ENCODE measurements around the gene EEFSEC. TPM values are rescaled to one million over a fixed set of nuclear protein-coding genes. Genes with fewer than 3 reads are reported as not detected.

EEFSEC gene
- total RNA-seq, 2 experiments from 2014 or later: 17.7 to 25.3 TPM

DNA sequence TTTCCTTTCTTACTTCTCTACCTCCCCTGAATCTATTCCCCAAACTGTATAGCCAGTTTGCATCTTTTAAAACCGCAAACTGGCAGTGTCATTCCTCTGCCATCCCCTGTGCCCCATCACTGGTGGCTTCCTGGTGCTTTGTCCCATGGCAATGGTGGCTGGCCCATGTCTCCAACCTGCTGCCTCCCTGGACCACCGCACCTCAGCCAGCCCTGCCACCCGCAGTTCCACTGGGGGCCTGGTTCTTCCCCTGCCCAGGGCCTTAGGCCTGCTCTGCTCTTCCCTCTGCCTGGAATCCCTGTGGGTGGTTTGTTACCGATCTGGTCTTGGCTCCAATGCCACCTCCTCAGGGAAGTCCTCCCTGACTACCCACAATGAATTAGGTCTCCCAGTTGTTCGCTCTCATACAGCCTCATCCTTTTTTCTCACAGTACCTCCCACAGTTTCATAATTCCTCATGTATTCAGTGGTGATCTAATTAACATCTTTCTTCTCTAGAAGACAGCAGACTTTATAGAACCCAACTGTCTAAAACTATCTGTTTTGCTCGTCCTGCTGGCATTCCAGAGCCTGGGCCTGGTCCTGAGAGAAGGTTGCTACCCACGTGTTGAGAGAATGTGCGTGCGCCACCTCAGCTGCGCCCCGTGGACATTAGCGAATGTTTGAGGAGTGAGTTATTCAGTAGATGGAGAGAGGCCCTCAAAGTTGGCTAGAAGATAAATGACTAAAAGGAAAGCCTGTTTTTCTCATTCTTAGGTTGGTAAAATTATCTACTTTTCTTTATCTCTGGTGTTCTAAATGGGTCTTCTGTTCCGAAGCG lies 183.3 kb downstream of the EEFSEC start:
- Histone ChIP-seq H3K9me3 (ENCODE audit: low read length) (no peaks in the 10 kb centered on the region), H3K4me3 (ENCODE audit: low read depth, low read length, poor library complexity, severe bottlenecking) (no peak overlapping the region), H3K4me1 (ENCODE audit: insufficient read depth, low read length, poor library complexity, severe bottlenecking) (no peaks in the 10 kb centered on the region), H3K27ac (ENCODE audit: low read depth, low read length, poor library complexity, severe bottlenecking) (no peak overlapping the region), H3K4me2 (ENCODE audit: low read length) (no peak overlapping the region), H3K79me2 (ENCODE audit: insufficient read depth, low read depth, low read length) (no peaks in the 10 kb centered on the region), H4K20me1 (ENCODE audit: insufficient read depth, low read length) (no peaks in the 10 kb centered on the region), H3K36me3 (ENCODE audit: insufficient read depth, low read length) (no peaks in the 10 kb centered on the region), H3K9me2 (ENCODE audit: insufficient read depth, low read length) (no peaks in the 10 kb centered on the region), H2AFZ (ENCODE audit: low read length) (no peak overlapping the region)
- intact Hi-C loops (cut with micrococcal nuclease; ENCODE audit: unreplicated experiment): no loop called here
- CTCF ChIA-PET (ENCODE audit: unreplicated experiment): no interaction called here
- no peak for TF ChIP-seq EZH2phosphoT487 (IDR thresholded peaks at IDR 0.05; ENCODE audit: borderline replicate concordance, low read depth, low read length)
- no peak for TF ChIP-seq CTCF (conservative IDR thresholded peaks at IDR 0.05; ENCODE audit: low read length)
- DNase-seq (ENCODE audit: low spot score): no peak
- POLR2A ChIA-PET: no interaction called here
- no TSS peak for BruUV-seq (replicated peaks)

- POLR2A ChIA-PET: no interaction called here
- no peak for DNase-seq (ENCODE audit: low spot score)
- H4K20me1 ChIP-seq (ENCODE audit: insufficient read depth, low read length): no peaks in the 10 kb centered on the region
- intact Hi-C loops (cut with micrococcal nuclease; ENCODE audit: unreplicated experiment): no loop called here
- H2AFZ ChIP-seq (ENCODE audit: low read length): no peak overlapping the region
- CTCF ChIA-PET (ENCODE audit: unreplicated experiment): no interaction called here
- TF ChIP-seq EZH2phosphoT487 (IDR thresholded peaks at IDR 0.05; ENCODE audit: borderline replicate concordance, low read depth, low read length) (no peak), CTCF (conservative IDR thresholded peaks at IDR 0.05; ENCODE audit: low read length) (no peak)
- no peaks in the 10 kb centered on the region for H3K9me3 ChIP-seq (ENCODE audit: low read length)
- H3K27ac ChIP-seq (ENCODE audit: low read depth, low read length, poor library complexity, severe bottlenecking): no peak overlapping the region
- no peaks in the 10 kb centered on the region for H3K36me3 ChIP-seq (ENCODE audit: insufficient read depth, low read length)
- no peak overlapping the region for H3K4me2 ChIP-seq (ENCODE audit: low read length)
- no peaks in the 10 kb centered on the region for H3K9me2 ChIP-seq (ENCODE audit: insufficient read depth, low read length)
- H3K4me3 ChIP-seq (ENCODE audit: low read depth, low read length, poor library complexity, severe bottlenecking): no peak overlapping the region
- no TSS peak for BruUV-seq (replicated peaks)
- no peaks in the 10 kb centered on the region for H3K79me2 ChIP-seq (ENCODE audit: insufficient read depth, low read depth, low read length)
- no peaks in the 10 kb centered on the region for H3K4me1 ChIP-seq (ENCODE audit: insufficient read depth, low read length, poor library complexity, severe bottlenecking)
Measured at GRCh38 chr3:128337305-128337704, 184.0 kb downstream of the EEFSEC start.

DNA sequence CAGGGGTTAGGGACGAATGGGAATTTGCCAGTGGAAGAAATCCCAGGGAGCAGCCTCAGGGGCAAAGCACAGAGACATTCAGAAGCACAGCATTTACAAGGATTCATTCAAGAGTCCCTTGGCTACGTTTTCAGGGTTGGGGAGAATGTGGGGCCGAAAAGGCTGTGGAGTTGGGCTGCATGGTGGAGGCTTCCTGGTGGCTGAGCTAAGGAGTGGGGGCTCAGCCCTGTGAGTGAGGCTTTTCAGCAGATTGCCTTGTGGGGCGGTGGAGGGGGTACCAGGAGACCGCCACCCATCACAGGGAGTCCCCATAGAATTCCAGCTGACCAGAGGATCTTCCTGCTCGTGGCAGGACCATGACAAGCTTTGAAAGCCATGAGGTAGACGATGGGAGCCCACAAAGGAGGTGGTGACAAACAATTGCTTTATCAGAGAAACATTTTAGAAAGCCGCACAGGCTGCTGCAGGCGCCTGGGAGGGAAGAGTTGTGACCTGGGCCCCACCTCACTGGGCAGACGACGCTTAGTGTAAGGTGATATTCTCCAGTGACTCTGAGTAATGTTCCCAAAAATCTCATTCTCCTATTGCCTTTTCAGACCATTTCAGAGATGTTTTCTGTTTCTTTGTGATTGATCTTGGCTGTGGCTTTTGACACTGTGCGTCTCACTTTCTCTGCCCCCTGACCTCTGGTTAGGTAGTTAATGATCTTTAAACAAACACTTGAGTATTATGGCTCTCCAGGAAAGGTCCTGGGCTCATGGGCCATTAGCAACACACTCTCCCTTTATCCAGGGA lies 185.5 kb downstream of the EEFSEC start:
- Histone ChIP-seq H3K4me1 (ENCODE audit: insufficient read depth, low read length, poor library complexity, severe bottlenecking) (no peaks in the 10 kb centered on the region), H3K4me2 (ENCODE audit: low read length) (no peak overlapping the region), H3K36me3 (ENCODE audit: insufficient read depth, low read length) (no peaks in the 10 kb centered on the region), H3K4me3 (ENCODE audit: low read depth, low read length, poor library complexity, severe bottlenecking) (no peak overlapping the region), H3K9me3 (ENCODE audit: low read length) (no peaks in the 10 kb centered on the region), H3K27ac (ENCODE audit: low read depth, low read length, poor library complexity, severe bottlenecking) (no peak overlapping the region), H2AFZ (ENCODE audit: low read length) (no peak overlapping the region), H4K20me1 (ENCODE audit: insufficient read depth, low read length) (no peaks in the 10 kb centered on the region), H3K9me2 (ENCODE audit: insufficient read depth, low read length) (no peaks in the 10 kb centered on the region), H3K79me2 (ENCODE audit: insufficient read depth, low read depth, low read length) (no peaks in the 10 kb centered on the region)
- no peak for TF ChIP-seq EZH2phosphoT487 (IDR thresholded peaks at IDR 0.05; ENCODE audit: borderline replicate concordance, low read depth, low read length)
- no peak for TF ChIP-seq CTCF (conservative IDR thresholded peaks at IDR 0.05; ENCODE audit: low read length)
- ChIA-PET CTCF (ENCODE audit: unreplicated experiment) (no interaction called here), POLR2A (no interaction called here)
- intact Hi-C loops (cut with micrococcal nuclease; ENCODE audit: unreplicated experiment): no loop called here
- DNase-seq (ENCODE audit: low spot score): no peak
- no TSS peak for BruUV-seq (replicated peaks)

Data from OCI-LY7 (cell line).